H1 (cell line): ENCODE measurements around the gene MAPRE2. TPM values are rescaled to one million over a fixed set of nuclear protein-coding genes. Genes with fewer than 3 reads are reported as not detected.

Source experiments
- CHD2 ChIP-seq: IDR thresholded peaks from 2 replicates; pipeline ENCODE4 v1.6.1; 2012; ENCODE audit warnings: low read length, improper control_type of control experiment
- NRF1 ChIP-seq: IDR thresholded peaks from 2 replicates; pipeline ENCODE4 v1.6.1; 2011; ENCODE audit warnings: mild to moderate bottlenecking, low read depth, low read length, improper control_type of control experiment
- PHF8 ChIP-seq: fragments of 200-600 bp; sonication (generic); conservative IDR thresholded peaks from 2 replicates; pipeline ENCODE4 v1.7.1; 2012; ENCODE audit warnings: low read depth, mild to moderate bottlenecking, inconsistent platforms, low read length, moderate library complexity
- RFX5 ChIP-seq: IDR thresholded peaks from 2 replicates; pipeline ENCODE4 v1.6.1; 2011; ENCODE audit warnings: low read depth, low read length, improper control_type of control experiment, borderline replicate concordance
- SP1 ChIP-seq: IDR thresholded peaks from 2 replicates; pipeline ENCODE4 v1.6.1; 2011; ENCODE audit warnings: low read depth, low read length
- polyA plus RNA-seq, 7 experiments: library from polyadenylated mRNA; depleted of rRNA in 3 of 7; stranded (reverse) in 5 of 7; unstranded in 2 of 7; fragments of >200 nt in 5 of 7; fragments of 200-250 nt in 2 of 7; gene quantifications; 1 replicate in 5 of 7; 2 replicates in 1 of 7; 4 replicates in 1 of 7; pipeline versions ENCODE4 v1.2.1 to v1.2.3, GENCODE V29; 2011 to 2013; ENCODE audit warnings: missing spikeins in 2 of 7, mixed read lengths in 2 of 7
- total RNA-seq: library from RNA; stranded (reverse); fragmentation: NEBNext Ultra II Directional; extraction: Animal tissue kit (Norgen Biotek cat#: 25700); gene quantifications from 2 replicates; pipeline ENCODE4 v1.2.1, GENCODE V29; 2021

Gene MAPRE2
- total and polyA plus RNA-seq, 2 of the 8 experiments (the other 6 are each of a cell fraction or from before 2014, with no cell fraction given), result 32.6 to 33.1 TPM

GRCh38 chr18:35136248-35136647, 95.0 kb downstream of the MAPRE2 start (continued):
- TF ChIP-seq NRF1, result no peak
- no peak for TF ChIP-seq CHD2
- no peak for TF ChIP-seq RFX5
- TF ChIP-seq SP1, result no peak
- no peak for TF ChIP-seq PHF8
- TF ChIP-seq, all 59 proteins: peak for 0
